Metanephros (tissue), 2 donors: Measurements from ENCODE around the gene PTPRCAP. TPM values are rescaled to one million over a fixed set of nuclear protein-coding genes. Genes with fewer than 3 reads are reported as not detected.

Experiments used
- small RNA-seq: library from RNA; depleted of rRNA; stranded (forward); fragments of <200 nt; gene quantifications from one replicate; pipeline ENCODE3, GENCODE V24; 2014; ENCODE audit warnings: low replicate concordance
- total RNA-seq: library from RNA; depleted of rRNA; stranded (reverse); fragments of >200 nt; gene quantifications from one replicate; pipeline ENCODE4 v1.2.3, GENCODE V29; 2014

PTPRCAP gene
- total RNA-seq, result 2.5 TPM

DNA sequence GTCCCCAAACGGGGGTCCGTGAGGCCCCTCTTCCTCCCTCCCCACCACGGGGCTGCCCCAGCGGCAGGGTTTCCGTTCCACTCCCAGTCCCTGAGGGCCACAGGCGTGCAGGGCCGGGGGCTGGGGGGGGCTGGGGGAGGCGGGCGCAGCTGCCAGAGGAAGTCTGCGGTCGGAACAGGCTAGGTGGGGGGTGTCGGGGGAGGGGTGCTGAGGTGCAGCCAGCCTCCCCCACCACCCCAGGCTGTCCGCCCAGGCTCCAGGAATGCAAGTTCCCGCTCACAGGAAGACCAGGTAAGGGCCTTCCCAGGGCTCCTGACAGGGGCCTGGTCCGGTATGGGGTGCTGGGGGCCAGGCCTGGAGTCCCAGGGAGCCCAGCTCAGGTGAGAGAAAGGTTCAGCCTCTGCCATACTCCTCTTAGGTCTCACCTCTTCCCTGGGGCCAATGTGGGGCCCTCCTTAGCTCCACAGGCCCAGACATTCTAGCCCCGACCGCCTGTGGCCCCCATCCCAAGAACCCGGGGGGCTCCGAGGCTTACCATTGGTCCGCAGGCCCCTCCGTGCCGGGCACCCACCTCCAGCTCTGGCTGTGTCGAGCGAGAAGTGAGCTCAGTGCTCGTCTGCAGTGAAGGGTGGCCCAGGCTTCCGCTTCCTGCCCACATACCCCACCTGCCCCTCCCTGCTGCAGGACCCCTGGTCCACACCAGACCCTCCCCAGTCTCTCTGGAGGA lies at the start of gene PTPRCAP:
Gene PTPRCAP (minus strand): TSS at position 601 of the 727 bp plus-strand sequence. CDS start 63 bp downstream, at position 538.

DNA sequence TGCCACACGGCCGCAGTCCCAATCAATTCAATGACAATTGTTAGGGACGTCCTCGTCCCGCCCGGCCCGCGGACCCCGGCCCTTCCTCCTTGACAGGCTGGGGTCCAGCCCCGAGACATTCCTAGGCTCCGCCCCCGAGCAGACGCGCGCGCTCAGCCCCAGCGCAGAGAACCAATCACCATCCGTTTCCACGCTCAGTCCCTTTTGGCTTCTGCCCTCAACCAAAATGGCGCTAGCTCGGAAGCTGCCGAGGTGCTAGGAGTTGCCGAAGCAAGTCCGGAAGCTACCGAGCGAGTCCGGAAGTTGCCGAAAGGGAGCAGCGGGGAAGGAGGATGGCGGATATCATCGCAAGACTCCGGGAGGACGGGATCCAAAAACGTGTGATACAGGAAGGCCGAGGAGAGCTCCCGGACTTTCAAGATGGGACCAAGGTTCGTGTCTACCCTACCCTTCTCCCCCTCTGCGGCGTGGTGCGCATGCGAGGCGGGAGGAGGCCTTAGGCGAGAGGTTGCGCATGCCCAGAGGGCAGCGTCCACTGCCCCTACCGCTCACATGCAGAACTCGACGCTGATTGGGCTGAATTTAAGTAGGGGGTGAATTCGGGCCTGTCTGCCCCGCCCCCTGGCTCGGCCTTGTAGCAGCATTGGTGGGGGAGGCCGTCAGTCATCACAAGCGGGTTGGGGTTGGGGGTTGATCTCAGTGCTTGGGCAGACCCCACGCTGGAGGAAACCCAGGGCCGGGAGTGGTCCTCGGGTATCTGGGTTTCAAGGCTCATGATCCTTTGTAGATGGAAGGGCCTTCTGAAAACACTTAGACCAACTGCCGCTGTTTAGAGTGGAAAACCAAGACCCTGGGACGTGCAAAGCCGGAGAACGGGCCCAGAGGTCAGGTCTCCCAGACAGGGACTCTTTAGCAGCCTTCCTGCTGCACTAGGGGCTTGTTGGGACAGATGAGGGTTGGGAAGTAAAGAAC lies 45.6 kb upstream of the PTPRCAP start, which contains the start of gene AIP:
Gene AIP (plus strand): TSS at position 200 of the 972 bp plus-strand sequence. CDS start 133 bp downstream, at position 333.

GRCh38 chr11:67468759-67469507 lies 31.5 kb upstream of the PTPRCAP start, which contains the start of gene TMEM134:
Gene TMEM134, minus strand, starts transcription at chr11:67469251. Its CDS starts 59 bp downstream, at chr11:67469192.

DNA sequence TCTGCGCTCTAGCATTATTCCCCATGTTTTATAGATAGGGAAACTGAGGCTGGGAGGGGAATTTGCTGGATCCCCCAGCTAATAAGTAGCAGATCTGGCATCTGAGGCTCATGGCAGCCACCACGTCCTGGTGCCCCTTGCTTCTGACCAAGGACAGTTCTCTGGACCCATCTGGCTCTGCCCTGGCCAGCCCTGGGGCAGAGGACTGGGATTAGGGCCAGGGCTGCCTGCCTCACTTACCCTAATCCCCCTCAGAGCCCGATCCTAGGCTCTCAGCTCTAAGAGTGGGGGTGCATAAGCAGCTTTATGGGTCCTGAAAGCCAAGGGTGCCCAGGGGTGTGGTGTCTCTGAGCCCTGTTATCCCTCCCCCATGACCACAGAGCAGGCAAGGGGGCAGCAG lies 17.6 kb upstream of the PTPRCAP start, which contains the start of gene CABP4:
Gene CABP4 (plus strand): TSS at position 301 of the 400 bp plus-strand sequence. CDS start 70 bp downstream, at position 371.

GRCh38 chr11:67452141-67452952 lies 14.9 kb upstream of the PTPRCAP start, which contains the start of gene GPR152:
Gene GPR152, minus strand, starts transcription at chr11:67452729. Its CDS starts 5 bp downstream, at chr11:67452724.

GRCh38 chr11:67428052-67429001 lies 9.2 kb downstream of the PTPRCAP start, which contains the start of gene RPS6KB2:
Gene RPS6KB2, plus strand, starts transcription at chr11:67428494. Its CDS starts 52 bp downstream, at chr11:67428546.

DNA sequence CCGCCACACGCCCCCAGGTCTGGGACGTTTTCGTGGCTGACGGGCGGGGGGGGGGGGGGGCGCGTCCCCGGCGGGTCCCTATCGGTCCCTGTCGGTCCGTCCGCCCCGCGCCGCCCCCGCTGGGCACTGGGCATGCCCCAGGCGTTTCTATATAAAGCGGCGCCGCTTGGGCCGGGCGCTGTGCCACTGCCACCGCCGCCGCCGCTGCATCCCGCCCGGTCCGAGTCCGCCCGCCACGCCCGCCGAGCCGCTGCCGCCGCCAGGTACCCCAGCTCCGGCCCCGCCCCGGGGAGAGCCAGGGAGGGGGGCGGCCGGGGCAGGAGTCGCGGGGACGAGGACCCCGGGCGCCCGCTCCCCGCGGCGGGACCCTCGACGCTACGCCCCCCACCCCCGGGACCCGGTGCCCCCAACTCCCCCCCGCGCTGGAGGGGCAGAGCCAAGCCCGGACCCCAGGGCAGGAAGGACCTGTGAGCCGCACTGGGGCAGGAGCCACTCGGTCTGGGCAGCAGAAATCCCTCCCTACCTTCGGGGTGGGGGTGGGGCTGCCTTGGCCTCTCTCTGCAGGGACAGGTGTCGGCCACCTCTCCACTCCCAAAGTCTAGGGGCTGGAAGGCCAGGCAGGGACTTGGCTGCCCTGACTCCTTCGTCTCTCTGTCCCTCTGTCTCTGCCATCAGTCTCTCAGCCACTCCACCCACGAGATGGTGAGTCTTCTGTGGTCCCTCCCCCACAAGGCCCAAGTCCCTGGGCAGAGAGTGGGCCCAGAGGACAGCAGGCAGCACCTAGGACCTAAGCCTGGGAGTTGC lies 21.8 kb downstream of the PTPRCAP start, which contains the start of gene CARNS1:
Gene CARNS1 (plus strand): TSS at position 178 of the 804 bp plus-strand sequence. CDS start 522 bp downstream, at position 700.

DNA sequence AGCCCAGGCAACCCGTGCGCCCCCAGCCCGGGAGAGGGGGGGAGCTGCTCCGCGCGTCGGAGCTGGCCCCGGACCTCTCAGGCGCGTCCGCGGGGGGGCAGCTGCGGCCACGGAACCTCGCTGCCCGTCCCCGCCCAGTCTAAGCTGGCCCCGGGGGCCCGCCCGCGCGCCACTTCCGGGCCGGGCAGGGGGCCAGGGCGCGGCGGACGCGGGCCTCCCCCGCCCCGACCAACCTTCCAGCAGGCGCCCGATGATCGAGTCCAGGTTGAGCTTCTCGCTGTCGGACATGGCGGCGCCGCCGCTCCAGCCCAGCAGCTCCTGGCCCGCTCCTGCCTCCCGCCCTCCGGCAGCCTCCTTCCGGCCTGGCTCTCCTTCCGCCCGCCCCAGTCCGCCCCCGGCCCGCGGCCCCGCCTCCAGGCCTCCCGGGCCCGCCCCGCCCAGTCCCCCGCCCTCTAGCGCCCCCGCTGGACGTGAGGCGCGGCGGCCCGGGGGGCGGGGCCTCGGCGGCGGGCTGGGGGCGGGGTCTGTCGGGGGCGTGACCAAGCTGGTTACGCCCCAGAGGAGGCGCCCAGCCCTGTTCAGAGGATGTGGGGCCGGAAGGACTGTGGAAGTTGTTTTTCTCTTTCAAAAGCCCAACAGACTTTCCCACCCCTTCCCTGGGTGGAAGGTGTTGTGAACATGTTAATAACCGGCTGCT lies 35.8 kb downstream of the PTPRCAP start, which contains the start of gene PPP1CA:
Gene PPP1CA (minus strand): TSS at position 364 of the 697 bp plus-strand sequence. CDS start 76 bp downstream, at position 288.

DNA sequence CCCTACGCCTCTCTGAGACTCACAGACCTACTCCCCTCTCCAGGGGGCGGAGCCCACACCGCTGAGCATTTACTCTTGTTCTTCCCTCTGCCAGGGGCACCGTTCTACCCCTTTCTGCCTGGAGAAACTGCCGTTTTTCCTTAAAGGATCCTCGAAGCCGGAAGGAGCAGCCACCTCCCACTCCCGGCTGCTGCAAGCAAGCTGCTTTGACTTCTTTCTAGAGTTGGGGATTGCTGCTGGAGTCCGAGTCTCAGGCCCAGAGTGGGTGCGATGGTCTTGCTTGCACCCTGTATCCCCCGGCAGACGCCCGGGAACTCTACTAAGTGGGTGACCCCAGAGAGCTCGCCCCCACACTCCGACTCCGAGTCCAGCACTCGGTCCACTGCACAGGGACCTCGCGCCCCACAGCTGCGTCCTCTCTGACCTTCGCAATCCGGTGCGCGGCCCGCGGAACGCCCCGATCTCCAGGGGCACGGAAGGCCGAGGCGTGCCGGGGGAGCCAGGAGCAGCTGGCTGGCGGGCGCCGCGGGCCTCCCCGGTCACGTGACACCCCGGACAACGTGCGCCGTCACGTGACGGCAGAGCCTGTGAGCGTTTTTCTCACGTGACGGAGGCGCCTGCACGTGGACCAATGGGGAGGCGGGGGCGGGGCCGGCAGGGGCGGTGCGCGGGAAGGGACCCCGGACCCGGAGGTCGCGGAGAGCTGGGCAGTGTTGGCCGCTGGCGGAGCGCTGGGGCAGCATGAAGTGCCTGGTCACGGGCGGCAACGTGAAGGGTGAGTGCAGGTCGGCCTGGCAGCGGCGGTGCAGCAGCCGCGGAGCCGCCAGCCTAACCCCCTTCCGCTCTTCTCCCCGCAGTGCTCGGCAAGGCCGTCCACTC lies 45.9 kb downstream of the PTPRCAP start, which contains the start of gene RAD9A:
Gene RAD9A (plus strand): TSS at position 683 of the 879 bp plus-strand sequence. CDS start 59 bp downstream, at position 742.

Small RNA genes lying within 50 kb of the gene (small RNA-seq; reads per million reads assigned to genes)
- not detected for gene RNU6-1238P

Other genes with a start within 250 kb of the PTPRCAP start
- 39.3 TPM for gene GRK2, start 171.2 kb downstream of the PTPRCAP start, total RNA-seq
- 52.0 TPM for gene ANKRD13D, start 148.4 kb downstream of the PTPRCAP start, total RNA-seq
- gene SSH3, start 134.2 kb downstream of the PTPRCAP start, total RNA-seq, result 22.5 TPM
- gene POLD4, start 84.1 kb downstream of the PTPRCAP start, total RNA-seq, result 15.9 TPM
- 3.5 TPM for gene CLCF1, start 64.1 kb downstream of the PTPRCAP start, total RNA-seq
- gene RAD9A, start 45.7 kb downstream of the PTPRCAP start, total RNA-seq, result 22.3 TPM
- gene PPP1CA, start 35.8 kb downstream of the PTPRCAP start, total RNA-seq, result 144 TPM
- 4.9 TPM for gene TBC1D10C, start 33.6 kb downstream of the PTPRCAP start, total RNA-seq
- 8.8 TPM for gene CARNS1, start 22.0 kb downstream of the PTPRCAP start, total RNA-seq
- gene RPS6KB2, start 9.2 kb downstream of the PTPRCAP start, total RNA-seq, result 35.5 TPM
- gene CORO1B, start 5.8 kb upstream of the PTPRCAP start, total RNA-seq, result 89.6 TPM
- not detected for gene GPR152, start 15.0 kb upstream of the PTPRCAP start, total RNA-seq
- 0.58 TPM for gene CABP4, start 17.7 kb upstream of the PTPRCAP start, total RNA-seq
- gene TMEM134, start 31.6 kb upstream of the PTPRCAP start, total RNA-seq, result 56.6 TPM
- 65.4 TPM for gene AIP, start 45.3 kb upstream of the PTPRCAP start, total RNA-seq
- 60.2 TPM for gene PITPNM1, start 67.7 kb upstream of the PTPRCAP start, total RNA-seq
- gene CDK2AP2, start 70.5 kb upstream of the PTPRCAP start, total RNA-seq, result 38.0 TPM
- gene CABP2, start 85.8 kb upstream of the PTPRCAP start, total RNA-seq, result not detected
- gene GSTP1, start 146.1 kb upstream of the PTPRCAP start, total RNA-seq, result 811 TPM
- gene NDUFV1, start 169.3 kb upstream of the PTPRCAP start, total RNA-seq, result 205 TPM
- 10.9 TPM for gene NUDT8, start 192.3 kb upstream of the PTPRCAP start, total RNA-seq
- not detected for gene TBX10, start 202.1 kb upstream of the PTPRCAP start, total RNA-seq
- gene ACY3, start 213.0 kb upstream of the PTPRCAP start, total RNA-seq, result 9.1 TPM
- 2.1 TPM for gene ALDH3B2, start 236.9 kb upstream of the PTPRCAP start, total RNA-seq